T-helper 2 cell treated with Interferon-gamma antibody and Interleukin-4, amounts not matched to agents 100 ng/mL and 5 ng/mL, for 36 hours (primary cell): ENCODE data around the gene GBF1. TPM values are rescaled to one million over a fixed set of nuclear protein-coding genes. Genes with fewer than 3 reads are reported as not detected.
"Not testable (repeated sequence)": the region's sequence is repeated elsewhere in the genome, so short reads cannot be mapped to it uniquely, and the experiment has no call there.

Source experiments
- intact Hi-C: fragments of 100-400 bp; cut with micrococcal nuclease; formaldehyde crosslinking; loops from one replicate; pipeline ENCODE4 v1.15.1; 2023
- total RNA-seq: library from RNA; stranded (reverse); gene quantifications from 2 replicates; pipeline ENCODE4 v1.2.3, GENCODE V29; 2022

Gene GBF1
- total RNA-seq = 51.5 and 51.8 TPM in 2 replicates

DNA sequence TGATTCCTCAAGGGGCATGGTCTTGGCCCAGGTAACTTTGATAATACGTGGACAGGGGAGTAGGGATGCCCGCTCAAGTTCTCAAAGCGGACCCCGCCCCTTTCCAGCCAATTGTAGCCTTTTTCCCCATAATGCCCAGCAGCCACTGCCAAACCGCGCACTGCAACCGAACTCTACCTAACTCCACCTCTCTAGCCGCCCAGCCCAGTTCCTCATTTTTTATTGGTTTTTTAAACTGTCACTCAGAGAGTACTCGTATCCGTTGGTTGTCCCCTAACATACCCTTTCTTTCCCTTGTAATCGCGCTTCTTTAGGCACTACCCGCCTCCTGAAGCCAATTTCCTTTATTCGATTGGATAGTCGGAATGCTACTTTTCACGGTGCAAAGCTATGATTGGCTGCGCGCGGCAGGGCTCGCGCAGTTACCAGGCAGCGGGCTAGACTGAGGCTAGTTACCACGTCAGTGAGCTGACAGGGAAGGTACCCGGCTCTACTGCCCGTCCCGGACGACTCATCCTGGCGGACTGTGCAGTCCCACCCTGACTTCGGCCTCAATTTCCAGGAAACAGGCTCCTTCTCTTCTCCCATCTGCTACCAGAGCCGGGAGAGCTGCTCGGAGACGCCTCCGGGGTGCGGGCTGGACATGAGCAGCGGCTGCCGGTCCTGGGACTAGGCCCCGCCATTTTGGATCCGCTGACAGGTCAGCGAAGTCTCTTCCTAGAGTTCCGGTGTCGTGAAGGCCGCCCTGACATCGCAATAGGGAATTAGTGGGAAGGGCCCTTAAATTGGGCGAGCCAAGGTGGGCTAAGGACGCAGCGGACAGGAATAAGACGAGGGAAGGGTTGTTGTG is at the start of gene GBF1:
Gene GBF1 (plus strand): TSS at position 451 of the 850 bp plus-strand sequence. CDS start 13,407 bp downstream, outside the sequence.
- intact Hi-C loops = loop anchor here (1.0 to 10.0 kb wide), 10 partner anchors 15 to 949 kb away; partner anchors contain the start of genes ACTR1A, CNNM2, NOLC1 and NT5C2

- intact Hi-C loops = no loop called here
These were observed 48.4 kb upstream of the GBF1 start for GRCh38 chr10:102196893-102197292.

- intact Hi-C loops = no loop called here
These were observed 47.3 kb upstream of the GBF1 start for GRCh38 chr10:102198027-102198426.

- intact Hi-C loops = no loop called here
These were observed 44.3 kb upstream of the GBF1 start for GRCh38 chr10:102200751-102201640.

GRCh38 chr10:102202386-102202785 is 42.9 kb upstream of the GBF1 start:
- intact Hi-C loops = no loop called here

DNA sequence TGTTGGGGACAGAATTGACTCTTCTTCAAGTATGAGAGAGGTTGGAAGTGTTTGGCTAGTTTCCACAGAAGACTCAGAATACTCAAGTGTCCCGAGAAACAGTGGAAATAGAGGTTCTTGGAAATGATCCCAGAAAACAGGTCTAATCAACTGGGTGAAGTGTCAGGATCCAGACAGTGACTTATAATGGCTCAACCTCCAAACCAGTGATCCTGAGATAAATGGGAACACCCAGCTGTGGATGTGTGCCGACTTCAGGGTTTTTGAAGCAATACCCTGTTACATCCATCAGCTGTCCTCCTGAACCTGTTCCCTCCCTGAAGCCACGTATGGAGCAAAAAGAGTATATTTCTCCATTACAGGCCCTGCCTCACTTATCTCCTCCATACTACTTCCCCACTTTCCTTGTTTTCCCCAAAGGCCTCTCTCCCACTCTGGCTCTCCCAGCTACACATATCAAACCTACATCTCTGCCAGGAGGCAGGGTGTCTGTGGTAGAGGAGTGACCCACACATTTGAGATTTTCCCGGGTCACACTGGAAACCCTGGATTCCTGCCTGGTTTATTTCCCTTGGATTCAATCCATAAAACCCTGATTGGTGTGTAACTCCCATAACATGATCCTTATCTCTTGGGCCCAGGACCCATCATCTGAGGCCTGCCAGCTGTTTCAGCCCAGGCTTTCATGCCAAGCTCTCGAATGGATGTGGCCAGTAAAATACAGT is 36.9 kb upstream of the GBF1 start:
- intact Hi-C loops = no loop called here

- intact Hi-C loops = no loop called here
These were observed 33.6 kb upstream of the GBF1 start for GRCh38 chr10:102211615-102212299.

GRCh38 chr10:102213599-102213998 is 31.7 kb upstream of the GBF1 start:
- intact Hi-C loops = not testable (repeated sequence)

DNA sequence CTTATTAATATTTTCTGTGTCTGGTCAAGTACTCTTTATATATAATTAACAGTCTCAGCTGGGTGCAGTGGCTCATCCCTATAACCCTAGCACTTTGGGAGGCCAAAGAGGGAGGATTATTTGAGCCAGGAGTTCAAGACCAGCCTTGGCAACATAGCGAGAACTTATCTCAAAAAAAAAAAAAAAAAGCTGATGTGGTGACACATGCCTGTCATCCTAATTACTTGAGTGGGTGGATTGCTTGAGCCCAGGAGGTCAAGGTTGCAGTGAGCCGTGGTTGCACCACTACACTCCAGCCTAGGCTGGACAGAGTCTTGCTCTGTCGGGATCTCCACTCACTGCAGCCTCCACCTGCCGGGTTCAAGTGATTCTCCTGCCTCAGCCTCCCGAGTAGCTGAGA is 26.0 kb upstream of the GBF1 start:
- intact Hi-C loops = no loop called here

GRCh38 chr10:102220612-102221011 is 24.7 kb upstream of the GBF1 start:
- intact Hi-C loops = no loop called here

GRCh38 chr10:102222797-102223196 is 22.5 kb upstream of the GBF1 start:
- intact Hi-C loops = no loop called here

DNA sequence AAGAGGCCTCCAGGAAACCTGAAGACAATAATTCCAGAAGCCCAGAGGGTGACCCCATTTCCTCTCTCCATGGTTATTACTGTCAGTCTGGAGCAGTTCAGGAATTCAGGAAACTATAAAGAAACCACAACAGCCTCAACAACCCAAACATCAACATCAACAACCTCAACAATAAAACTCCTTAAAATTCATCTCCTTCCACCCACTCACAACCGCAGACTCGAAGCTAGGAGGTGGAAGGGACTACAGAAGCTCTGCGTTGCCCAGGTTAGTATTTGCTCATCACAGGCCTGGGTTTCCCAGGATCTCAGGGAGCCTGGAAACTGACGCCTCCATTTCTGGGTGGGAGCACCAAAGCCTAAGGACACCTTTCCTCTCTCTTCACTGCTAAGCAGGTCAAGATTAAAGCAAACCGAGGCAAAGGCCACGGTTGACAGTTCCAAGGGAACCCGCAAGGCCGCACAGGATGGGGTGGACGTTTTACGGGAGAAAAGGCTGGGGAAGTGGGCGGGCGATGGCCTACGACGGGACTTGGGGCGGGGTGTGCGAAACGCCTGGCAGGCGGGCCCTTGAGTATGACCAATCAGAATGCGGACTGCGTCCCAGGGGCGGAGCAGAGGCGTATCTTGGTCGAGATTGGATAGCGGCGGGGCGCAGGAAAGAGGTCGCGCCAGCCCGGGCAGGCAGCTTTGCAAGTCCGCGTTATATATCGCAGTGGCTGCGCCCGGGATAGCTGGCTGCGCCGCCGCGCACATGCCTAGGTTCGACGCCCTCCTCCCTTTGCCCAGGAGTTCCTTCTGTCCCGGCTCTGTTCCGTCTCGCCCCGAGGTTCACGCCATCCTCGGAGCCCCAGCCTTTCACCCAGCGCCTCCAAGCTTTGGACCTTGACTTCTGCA is 19.4 kb upstream of the GBF1 start, which contains the start of gene ELOVL3:
Gene ELOVL3 (plus strand): TSS at position 654 of the 896 bp plus-strand sequence. CDS start 250 bp downstream, outside the sequence.
- intact Hi-C loops = loop anchor here (5.0 kb wide), 2 partner anchors 39 to 276 kb away; partner anchors contain the start of genes ACTR1A and SUFU

DNA sequence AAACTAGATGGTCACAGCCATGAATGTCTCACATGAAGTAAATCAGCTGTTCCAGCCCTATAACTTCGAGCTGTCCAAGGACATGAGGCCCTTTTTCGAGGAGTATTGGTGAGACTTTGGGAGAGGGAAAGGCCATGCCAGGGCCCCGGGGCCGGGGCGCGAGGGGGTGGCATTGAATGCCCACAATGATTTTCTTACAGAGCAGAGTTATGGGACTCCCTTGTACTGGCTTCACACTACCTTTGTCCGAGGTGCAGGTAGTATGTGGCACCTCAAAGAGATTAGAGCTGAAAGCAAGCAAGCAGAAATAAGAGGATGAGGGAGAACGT is 18.8 kb upstream of the GBF1 start:
- intact Hi-C loops = loop anchor here (5.0 kb wide), 2 partner anchors 39 to 276 kb away; partner anchors contain the start of genes ACTR1A and SUFU

DNA sequence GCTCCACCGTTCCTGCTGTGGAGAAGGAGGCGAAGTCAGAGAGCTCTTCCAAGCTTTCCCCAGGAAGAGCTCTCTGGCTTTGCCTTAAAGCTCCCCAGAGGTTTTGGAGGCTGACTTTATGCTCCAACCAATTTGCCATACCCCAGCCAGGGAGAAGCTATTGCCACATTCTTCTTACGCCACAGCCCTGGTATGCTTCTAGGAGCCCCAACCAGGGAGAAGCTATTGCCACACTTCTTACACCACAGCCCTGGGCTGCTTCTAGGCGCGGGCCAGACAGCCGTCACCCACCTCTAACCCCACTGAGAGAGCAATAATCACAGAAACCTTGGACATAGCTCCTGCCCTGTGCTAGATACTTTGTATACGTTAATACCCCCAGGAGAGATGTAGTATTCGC is 18.3 kb upstream of the GBF1 start:
- intact Hi-C loops = loop anchor here (5.0 kb wide), 2 partner anchors 40 to 275 kb away; partner anchors contain the start of genes ACTR1A and SUFU

DNA sequence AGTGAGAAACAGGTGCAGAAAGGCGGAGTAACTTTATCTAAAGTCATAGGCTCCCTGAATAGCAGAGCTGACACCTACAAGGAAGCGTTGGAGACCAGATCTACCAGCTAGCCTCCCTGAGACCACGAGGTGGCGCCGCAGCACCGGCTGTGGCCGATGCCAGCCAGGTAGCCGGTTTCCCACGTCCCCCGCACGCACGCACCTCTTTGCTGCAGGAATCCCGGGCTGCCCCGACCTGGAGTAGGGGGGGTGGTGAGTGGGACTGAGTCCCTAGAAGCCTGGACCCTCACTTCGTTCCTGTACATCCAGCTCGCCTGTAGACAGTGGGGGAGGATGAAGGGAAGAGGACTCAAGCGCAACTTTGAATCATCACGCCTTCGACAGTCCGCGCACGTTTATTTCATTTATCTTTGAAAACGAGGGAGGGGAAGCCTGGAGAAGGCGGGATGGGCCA is 15.5 kb upstream of the GBF1 start:
- intact Hi-C loops = loop anchor here (1.0 to 5.0 kb wide), 9 partner anchors 15 to 352 kb away; partner anchors contain the start of genes ACTR1A, GBF1, NFKB2 and SUFU

GRCh38 chr10:102230264-102230860 is 15.0 kb upstream of the GBF1 start:
- intact Hi-C loops = loop anchor here (2.0 to 5.0 kb wide), 3 partner anchors 14 to 352 kb away; partner anchors contain the start of genes GBF1 and NFKB2

DNA sequence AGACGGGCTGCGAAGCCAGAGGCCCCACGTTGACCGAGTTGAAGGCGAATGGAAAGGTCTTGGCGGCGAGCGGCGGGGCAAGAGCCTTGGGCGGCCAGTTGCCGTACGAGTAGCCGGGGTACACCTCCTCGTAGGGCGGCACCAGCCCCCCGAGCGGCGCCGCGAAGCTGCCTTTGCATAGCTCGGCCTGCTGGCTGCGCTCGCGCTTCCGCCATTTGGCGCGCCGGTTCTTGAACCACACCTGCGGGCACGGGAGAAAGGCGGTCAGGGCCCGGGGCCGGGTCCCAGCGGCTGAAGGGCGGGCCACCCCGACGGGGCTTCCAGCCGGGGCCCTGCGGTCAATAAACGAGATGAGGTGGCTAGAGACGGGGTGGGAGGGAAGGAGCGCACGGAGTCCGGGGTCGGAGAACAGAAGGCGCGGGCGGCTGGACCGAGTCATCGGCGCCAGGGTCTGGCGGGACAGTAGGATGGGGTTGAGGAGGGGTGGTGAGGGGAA is 14.4 kb upstream of the GBF1 start:
- intact Hi-C loops = loop anchor here (1.0 to 5.0 kb wide), 4 partner anchors 14 to 351 kb away; partner anchors contain the start of genes GBF1 and NFKB2
